BJ (cell line): ENCODE results near the gene RSPH6A. TPM values are rescaled to one million over a fixed set of nuclear protein-coding genes. Genes with fewer than 3 reads are reported as not detected.

Source experiments
- CTCF ChIA-PET: fragments of 350-600 bp; formaldehyde crosslinking; extraction: SDS; loops from one replicate; lab custom pipeline; 2021; ENCODE audit warnings: antibody characterized with exemption, inconsistent platforms; lab: Yijun Ruan, JAX
- POLR2A ChIA-PET: fragments of 300-600 bp; sonication (Branson Sonifier 250); formaldehyde crosslinking; extraction: SDS; loops from one replicate; lab custom pipeline; 2021; ENCODE audit warnings: antibody characterized with exemption; lab: Charles Lee
- DNase-seq: peaks from one replicate; pipeline ENCODE4 v3.0.0-alpha.2; 2011; ENCODE audit warnings: low read depth
- H3K27me3 ChIP-seq: 2 replicates; pipeline ENCODE4 v1.6.0; 2011; ENCODE audit warnings: low read length; ENCODE audit not compliant: control insufficient read depth, insufficient read depth
- H3K36me3 ChIP-seq: 2 replicates; pipeline ENCODE4 v1.5.1; 2011; ENCODE audit warnings: low read length; ENCODE audit not compliant: control insufficient read depth, insufficient read depth
- H3K4me3 ChIP-seq: 2 replicates; pipeline ENCODE4 v1.5.1; 2011; ENCODE audit warnings: low read depth, mild to moderate bottlenecking, control low read depth, low read length
- CTCF ChIP-seq: IDR thresholded peaks from 2 replicates; pipeline ENCODE4 v1.5.1; 2011; ENCODE audit warnings: low read depth, mild to moderate bottlenecking, control low read depth, inconsistent platforms, low read length, moderate library complexity; ENCODE audit not compliant: insufficient read depth
- polyA plus RNA-seq: library from polyadenylated mRNA; depleted of rRNA; stranded (reverse); fragments of >200 nt; gene quantifications from 2 replicates; pipeline ENCODE4 v1.2.3, GENCODE V29; 2011

The RSPH6A gene
- polyA plus RNA-seq, 1 experiment, result not detected

- Histone ChIP-seq H3K4me3 (no peak overlapping the region), H3K36me3 (peaks cover 32% of the 10 kb centered on the region), H3K27me3 (no peaks in the 10 kb centered on the region)
- POLR2A ChIA-PET, result no interaction called here
- CTCF ChIA-PET, result interaction anchor here (0.9 to 2.4 kb wide), 4 partner anchors 10 to 27 kb away, joined by 3 to 8 read pairs (median 4); partner anchors contain the start of gene SIX5
- DNase-seq, result no peak
- no peak for TF ChIP-seq CTCF
Observed at GRCh38 chr19:45789035-45789786, 25.9 kb downstream of the RSPH6A start.

- POLR2A ChIA-PET, result no interaction called here
- CTCF ChIA-PET, result no interaction called here
- Histone ChIP-seq H3K36me3 (peaks cover 32% of the 10 kb centered on the region), H3K27me3 (no peaks in the 10 kb centered on the region), H3K4me3 (no peak overlapping the region)
- DNase-seq, result no peak
- TF ChIP-seq CTCF, result no peak
Observed at GRCh38 chr19:45786533-45786894, 28.6 kb downstream of the RSPH6A start.

GRCh38 chr19:45785781-45786532, 29.2 kb downstream of the RSPH6A start:
- no peak for TF ChIP-seq CTCF
- Histone ChIP-seq H3K36me3 (peaks cover 32% of the 10 kb centered on the region), H3K4me3 (no peak overlapping the region), H3K27me3 (no peaks in the 10 kb centered on the region)
- CTCF ChIA-PET, result no interaction called here
- DNase-seq, result no peak
- POLR2A ChIA-PET, result no interaction called here

- no peak for DNase-seq
- H3K27me3 ChIP-seq, result no peaks in the 10 kb centered on the region
- CTCF ChIA-PET, result no interaction called here
- POLR2A ChIA-PET, result no interaction called here
- TF ChIP-seq CTCF, result no peak
- peaks cover 30% of the 10 kb centered on the region for H3K36me3 ChIP-seq
- no peak overlapping the region for H3K4me3 ChIP-seq
Observed at GRCh38 chr19:45785097-45785496, 30.0 kb downstream of the RSPH6A start.

- POLR2A ChIA-PET, result interaction anchor here (1.1 kb wide), 1 partner anchor 14 kb away, joined by 9 read pairs; no protein-coding TSS in a partner anchor
- Histone ChIP-seq H3K36me3 (peaks cover 29% of the 10 kb centered on the region), H3K4me3 (no peak overlapping the region), H3K27me3 (no peaks in the 10 kb centered on the region)
- DNase-seq, result no peak
- CTCF ChIA-PET, result interaction anchor here (0.6 to 4.1 kb wide), 3 partner anchors 12 to 33 kb away, joined by 3 to 31 read pairs (median 11); no protein-coding TSS in a partner anchor
- no peak for TF ChIP-seq CTCF
Observed at GRCh38 chr19:45784096-45784495, 31.0 kb downstream of the RSPH6A start.
